Tongue (tissue), 2 donors: ENCODE measurements around the gene CRLF1. TPM values are rescaled to one million over a fixed set of nuclear protein-coding genes. Genes with fewer than 3 reads are reported as not detected.

Experiments
- DNase-seq: peaks from one replicate; pipeline ENCODE4 v3.0.0-alpha.2; 2015
- total RNA-seq: library from RNA; depleted of rRNA; stranded (reverse); fragments of >200 nt; gene quantifications from one replicate; pipeline ENCODE4 v1.2.3, GENCODE V29; 2014

The CRLF1 gene
- total RNA-seq, 1 donor from 2014 or later, result 38.4 TPM

DNA sequence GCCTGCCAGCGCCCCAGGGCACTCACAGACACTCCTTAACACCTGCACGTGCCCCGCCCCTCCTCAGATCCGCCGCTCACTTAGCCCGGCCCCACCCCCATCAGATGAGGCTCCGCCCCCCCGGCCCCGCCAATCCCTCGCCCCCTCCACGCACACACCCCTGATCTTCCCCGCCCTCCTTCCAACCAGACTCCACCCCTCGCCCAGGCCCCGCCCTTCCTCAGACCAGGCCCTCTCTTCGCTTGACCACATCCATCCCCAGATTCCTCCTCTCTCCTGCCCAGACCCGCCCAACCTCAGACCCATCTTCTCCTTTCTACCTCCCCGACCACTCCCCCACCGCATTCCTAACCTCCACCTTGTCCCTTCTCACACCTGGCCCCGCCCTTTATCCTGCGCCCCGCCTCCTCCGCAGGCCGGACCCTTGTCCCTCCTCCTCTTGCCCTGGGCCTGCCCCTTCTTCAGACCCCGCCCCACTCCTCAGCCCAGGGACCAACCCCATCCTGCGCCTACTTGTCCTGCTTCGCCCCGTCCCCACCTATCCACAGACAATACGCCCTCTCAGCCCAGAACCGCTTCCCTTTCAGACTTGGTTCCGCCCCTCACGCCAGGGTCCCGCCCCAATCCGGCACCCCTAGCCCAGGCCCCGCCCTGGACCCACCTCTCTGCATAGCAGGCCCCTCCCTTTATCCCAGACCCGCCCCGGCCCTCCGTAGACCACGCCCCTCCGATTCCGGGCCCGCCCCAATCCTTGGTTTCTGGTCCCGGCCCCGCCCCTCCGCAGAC, 29.8 kb upstream of the CRLF1 start:
- DNase-seq, result peak; percentile 97

DNA sequence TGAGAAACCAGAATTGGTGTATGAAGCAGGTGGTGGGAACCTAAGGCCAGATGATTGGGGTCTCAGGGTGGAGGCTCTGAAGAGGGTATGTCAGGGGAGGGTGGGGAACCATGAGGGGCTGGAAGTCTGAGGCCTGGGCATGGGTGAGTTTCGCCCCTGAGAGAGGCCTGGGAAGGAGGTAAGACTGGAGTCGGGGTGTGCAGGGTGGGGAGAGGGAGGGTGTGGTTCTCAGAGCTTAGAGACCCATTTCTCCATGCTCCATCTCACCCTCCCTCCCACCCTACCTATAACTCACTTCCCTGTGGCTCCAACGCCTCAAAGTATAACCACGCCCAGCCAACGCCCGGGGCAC, 29.2 kb upstream of the CRLF1 start:
- no peak for DNase-seq

DNA sequence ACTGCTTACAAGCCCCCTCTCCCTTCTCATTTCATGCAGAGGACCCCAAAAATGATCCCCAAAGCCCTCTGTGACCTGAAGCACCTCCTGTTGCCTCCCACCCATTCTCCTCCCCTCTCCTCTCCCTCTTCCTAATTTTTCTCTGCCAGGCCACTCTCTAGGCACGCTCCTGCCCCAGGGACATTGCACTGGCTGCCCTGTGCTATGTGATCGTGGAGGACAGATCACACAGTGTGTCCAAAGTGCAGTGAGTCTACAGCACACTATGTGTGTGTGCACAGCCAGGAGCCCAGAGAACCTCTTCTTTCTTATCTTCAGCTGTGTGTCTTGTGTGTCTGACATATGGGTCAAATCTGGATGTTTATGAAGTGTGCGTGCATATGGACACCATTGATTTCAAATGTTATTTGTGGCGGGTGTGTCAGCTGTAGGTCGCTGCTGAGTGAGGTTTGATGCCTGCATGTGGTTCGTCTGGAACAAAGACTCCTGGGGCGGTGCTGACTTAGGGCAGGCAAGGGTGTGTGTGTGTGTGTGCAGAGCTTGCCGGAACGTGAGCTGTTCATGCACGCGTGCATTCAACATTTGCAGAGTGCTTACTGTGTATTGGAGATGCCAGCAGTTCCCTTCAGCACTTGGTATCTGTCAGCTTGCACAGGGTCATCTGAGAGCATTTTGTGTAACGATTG, 28.2 kb upstream of the CRLF1 start:
- DNase-seq, result peak; percentile 57

DNA sequence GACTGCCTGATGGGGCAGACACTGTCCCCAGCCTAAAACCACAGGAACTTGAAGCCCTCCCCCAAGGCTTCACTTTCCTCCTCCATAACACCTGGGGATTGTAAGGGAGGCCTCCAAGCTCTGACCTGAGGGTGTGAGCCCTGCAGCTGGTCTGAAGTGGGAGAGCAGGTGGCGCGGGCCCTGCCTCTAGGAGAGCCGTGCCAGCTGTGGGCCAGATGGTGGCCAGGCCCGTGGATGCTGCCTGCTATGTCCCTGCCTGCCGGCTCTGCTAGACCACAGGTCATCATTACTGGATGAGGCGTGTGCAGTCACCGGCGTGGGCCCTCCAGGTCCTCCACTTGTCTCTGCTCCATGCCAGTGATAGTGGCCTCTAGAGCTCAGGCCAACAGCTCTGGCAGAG, 26.7 kb upstream of the CRLF1 start:
- DNase-seq, result no peak

DNA sequence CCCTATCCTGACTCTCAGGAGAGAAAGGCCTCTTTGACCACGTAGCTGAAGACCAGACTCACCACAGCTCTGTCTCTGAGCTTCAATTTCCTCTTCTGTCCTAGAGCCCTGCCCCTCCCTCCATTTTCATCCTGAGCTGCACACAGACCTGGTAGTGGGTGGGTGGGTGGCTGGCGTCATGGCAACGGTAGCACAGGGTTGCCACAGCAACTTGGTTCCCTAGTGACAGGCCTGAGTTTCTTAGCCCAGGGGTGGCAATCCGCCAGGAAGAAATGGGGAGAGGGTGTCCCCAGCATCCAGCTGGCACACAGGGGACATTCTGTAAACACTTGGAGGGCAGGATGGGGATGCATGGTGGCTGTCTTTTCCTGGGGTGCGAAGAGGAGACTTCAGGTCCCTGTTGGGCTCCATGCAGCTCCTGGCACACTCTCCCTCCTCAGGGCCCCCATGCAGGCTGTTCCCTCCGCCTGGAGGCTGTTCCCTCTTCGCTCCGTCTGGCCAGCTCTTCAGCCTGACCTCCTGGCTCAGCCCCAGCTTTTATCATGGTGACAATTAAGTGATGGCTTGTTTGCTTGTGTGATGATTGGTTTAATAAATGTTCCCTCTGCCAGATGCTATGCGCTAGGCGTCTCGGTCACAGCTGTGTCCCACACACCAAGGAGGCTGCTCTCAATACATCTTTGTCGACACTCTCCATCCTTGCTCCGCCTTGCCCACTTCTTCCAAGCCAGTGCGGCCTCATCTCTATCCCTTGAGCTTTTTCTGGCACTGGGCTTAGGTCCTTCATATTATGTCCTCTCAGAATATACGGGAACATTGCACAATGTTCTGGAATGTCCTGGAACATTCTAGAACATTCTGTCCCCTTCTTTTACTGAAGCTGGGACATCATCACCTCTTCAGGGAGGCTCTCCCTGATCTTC, 22.8 kb upstream of the CRLF1 start:
- DNase-seq, result no peak

DNA sequence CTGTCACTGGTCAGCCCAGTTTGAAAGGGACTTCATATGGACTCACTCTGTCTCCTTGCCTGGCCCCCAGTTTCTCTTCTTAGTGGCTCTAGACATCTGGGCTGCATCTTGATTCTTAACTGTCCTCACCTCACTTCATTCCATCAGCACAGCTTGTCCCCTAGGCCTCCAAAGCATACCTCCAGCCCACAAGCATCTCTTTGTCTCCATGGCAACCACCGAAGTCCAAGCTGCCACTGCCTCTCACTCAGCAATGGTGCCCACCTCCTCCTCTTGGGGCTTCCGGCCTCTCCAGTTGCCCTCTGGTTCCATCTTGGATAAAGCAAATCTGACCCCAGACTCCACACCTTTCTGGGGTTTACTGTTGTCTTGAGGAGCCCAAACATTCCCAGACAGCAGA, 20.3 kb upstream of the CRLF1 start:
- no peak for DNase-seq

DNA sequence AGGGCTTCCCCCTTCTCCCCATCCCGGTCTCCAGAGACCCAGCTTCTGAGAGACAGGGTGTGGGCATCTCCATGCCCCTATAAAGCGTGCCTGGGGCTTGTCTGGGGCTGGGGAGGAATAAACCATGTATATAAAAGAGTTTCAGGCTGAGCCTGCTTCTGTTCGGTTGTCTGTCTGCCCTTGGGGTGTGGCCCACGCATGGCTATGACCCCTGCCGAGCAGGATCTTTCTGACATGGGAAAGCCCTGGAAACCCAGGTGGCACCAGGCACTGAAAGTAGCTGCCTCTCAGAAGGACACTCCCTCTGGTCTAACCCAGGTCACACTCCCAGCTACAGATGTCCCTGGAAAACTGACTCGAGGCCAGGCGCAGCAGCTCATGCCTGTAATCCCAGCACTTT, 14.3 kb upstream of the CRLF1 start:
- no peak for DNase-seq

DNA sequence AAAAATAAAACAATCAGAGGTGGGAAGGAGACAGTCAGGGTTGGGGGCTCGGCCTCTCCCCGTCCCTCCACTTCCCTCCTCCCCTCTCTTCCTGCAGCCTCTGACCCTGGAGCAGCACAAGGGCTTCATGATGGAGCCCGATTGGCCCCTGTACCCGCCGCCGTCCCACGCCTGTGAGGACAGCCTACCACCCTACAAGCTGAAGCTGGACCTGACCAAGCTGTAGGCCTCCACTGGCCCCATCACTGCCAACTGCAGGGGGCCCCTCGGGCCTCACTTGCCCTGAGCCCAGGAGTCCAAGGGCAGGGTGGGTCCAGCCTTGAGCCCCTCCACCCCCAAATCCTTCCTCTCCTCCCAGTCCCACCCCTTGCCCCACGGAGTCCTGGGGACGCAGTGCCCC, 13.7 kb upstream of the CRLF1 start:
- no peak for DNase-seq

DNA sequence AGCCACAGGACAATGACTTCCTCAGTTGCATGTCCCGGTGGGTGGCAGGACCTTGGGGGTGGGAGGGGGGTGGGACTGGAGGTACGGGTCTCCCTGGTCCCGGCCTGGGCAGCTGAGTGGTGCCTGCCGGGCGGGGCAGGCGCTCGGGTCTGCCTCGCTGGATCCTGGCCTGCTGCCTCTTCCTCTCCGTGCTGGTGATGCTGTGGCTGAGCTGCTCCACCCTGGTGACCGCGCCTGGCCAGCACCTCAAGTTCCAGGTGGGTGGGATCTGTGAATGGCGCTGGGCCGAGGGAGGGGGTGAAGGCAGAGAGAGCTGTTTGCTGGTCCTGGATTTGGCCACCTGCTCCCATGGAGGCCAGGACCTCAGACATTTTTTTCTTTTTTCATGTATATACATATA, 11.6 kb upstream of the CRLF1 start:
- DNase-seq, result no peak

DNA sequence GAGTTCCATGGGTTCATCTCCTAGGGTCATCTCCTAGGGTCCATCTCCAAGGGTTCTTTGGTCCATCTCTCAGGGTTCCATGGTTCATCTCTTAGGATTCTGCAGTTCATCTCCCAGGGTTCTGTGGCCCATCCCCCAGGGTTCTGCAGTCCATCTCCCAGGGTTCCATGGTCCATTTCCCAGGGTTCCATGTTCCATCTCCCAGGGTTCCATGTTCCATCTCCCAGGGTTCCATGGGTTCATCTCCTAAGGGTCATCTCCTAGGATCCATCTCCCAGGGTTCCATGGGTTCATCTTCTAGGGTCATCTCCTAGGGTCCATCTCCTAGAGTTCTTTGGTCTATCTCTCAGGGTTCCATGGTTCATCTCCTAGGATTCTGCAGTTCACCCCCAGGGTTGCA, 11.0 kb upstream of the CRLF1 start:
- DNase-seq, result no peak

DNA sequence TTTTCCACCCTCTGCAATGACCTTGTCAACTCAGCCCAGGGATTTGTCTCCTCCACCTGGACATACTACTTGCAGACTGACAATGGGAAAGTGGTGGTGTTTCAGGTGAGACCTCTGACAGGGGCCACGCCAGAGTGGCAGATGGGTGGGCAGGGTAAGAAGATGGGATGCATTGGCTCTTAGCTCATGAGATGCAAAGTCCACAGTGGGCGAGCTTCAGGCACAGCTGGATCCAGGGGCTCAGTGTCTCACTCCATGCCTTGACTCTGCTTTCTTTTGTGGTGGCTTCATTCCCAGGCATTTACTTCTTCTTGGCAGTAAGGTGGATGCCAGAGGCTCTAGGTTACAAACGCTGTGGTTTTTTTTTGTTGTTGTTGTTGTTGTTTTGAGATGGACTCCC, 9.4 kb upstream of the CRLF1 start:
- DNase-seq, result no peak

DNA sequence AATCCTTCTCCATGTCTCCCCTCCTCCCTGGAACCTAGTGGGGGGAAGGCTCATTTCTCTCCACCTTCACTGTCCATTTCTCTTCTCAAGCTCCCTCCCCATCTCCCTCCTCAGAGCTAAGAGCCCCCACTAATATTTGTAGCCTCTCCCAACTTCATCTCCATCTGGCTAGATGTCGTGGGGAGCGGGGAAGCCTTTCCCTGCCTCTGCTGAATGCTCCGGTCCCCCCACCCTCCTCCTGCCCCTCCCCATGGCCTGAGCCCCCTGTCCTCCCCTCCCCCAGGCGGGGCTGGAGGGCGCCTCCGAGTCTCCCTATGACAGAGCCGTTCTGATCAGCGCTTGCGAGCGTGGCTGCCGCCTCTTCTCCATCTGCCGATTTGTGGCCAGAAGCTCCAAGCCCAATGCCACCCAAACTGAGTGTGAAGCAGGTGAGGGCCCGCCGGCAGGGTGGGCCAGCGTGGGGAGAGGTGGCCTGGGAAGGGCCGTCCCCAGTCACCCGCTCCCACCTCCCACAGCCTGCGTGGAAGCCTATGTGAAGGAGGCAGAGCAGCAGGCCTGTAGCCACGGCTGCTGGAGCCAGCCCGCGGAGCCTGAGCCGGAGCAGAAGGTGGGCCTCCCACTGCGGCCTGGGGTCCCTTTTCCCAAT, 7.1 kb upstream of the CRLF1 start:
- no peak for DNase-seq

DNA sequence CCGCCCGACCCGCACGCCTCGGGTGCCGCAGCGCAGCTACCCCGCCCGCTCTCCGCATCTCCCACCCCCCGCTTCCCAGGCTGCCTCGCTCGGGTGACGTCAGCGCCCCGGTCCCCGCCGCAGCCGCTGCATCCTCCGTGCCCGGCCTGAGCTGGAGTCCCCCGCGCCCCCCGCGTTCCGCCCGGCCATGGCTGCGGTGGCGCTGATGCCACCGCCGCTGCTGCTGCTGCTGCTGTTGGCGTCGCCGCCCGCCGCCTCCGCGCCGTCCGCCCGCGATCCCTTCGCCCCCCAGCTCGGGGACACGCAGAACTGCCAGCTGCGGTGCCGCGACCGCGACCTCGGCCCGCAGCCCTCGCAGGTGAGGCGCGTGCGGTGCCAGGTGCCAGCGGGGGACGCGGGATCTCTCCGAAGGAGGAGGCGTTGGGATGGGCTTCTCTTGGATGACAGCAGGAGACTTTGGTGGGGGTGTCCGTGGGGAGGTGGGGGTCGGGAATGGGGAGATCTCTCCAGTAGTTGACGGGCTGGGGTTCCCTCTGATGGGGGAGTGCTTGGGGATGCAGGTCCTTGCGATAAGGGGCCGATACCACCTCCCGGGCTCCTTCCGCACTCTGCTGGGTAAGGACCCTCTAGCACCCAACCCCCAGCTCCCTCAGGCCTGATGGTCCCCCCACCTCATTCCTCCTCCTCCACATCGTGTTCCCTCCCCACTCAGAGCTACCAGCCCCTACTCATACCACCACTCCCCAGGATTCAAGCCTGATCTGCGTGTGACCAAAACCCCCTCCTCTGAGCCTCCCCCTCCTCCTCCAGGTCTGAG, 6.4 kb upstream of the CRLF1 start, which contains the start of gene TMEM59L:
Gene TMEM59L, plus strand, starts transcription at position 99 of the 817 bp plus-strand sequence. Its CDS starts 89 bp downstream, at position 188.
- no peak for DNase-seq

DNA sequence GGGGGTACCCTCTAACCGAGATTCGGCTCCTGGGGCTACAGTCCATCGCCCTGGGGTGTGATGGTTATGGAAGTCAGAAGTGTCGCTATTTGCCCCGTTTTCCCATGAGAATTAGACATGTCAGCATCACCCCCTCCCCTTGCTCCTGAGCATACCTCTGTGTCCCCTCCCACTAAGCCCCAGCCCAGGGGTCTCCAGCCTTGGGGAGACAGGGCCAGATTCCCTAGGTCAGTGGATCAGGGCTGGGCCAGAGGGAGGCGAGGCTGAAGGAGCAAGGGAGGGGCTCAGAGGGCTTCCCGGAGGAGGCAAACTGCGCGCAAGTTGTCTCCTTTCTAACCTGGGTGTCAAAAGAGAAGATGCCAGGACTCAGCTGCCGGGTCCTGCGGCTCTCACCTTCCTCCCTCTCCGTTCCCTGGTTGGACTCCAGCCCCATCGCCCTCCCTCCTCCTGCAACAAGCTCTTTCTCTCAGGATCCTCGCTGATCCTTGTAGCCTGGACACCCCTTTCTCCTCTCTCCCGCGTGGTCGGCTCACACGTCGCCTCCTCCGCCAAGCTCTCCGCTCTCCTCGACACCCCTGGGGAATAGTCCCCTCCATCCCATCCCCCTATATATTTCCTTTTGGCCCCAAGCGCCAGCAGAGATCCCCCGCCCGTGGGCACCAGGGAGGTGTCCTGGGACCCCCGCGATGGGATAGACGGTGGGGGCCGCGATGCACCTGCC, 5.6 kb upstream of the CRLF1 start:
- DNase-seq, result no peak

DNA sequence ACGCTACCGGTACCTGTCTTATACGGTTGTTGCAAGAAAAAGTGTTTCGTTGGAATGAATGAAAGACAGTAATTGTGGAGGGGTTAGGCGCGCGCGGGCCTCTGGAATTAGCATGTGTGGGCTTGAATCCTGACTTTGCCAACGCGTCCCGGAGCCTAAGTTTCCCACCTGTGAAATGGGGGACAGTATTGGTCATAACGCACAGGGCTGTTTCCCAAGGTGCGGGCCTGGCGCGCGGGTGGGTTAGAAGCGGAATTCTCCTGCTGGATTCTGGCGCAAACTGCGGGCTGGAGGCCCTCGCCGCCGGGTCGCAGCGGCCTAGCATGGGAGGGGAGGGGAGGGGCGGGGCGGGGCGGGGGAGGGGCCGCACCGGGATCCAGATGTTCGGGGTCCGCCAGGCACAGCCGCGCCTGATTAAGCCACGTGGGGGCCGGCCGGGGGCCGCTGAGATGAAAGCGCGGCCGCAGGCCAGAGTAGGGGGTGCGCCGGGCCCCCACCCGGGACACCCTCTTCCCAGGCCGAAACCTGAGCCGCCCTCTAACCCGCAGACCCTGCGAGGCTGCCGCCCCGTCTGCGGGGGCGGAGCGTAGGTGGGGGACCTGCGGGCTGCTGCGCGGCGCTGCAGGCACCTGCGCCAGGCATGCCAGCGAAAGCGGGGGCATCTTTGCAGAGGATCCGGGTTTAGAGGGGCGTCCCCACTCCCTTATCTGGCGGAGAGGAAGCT, 4.9 kb upstream of the CRLF1 start:
- DNase-seq, result no peak

DNA sequence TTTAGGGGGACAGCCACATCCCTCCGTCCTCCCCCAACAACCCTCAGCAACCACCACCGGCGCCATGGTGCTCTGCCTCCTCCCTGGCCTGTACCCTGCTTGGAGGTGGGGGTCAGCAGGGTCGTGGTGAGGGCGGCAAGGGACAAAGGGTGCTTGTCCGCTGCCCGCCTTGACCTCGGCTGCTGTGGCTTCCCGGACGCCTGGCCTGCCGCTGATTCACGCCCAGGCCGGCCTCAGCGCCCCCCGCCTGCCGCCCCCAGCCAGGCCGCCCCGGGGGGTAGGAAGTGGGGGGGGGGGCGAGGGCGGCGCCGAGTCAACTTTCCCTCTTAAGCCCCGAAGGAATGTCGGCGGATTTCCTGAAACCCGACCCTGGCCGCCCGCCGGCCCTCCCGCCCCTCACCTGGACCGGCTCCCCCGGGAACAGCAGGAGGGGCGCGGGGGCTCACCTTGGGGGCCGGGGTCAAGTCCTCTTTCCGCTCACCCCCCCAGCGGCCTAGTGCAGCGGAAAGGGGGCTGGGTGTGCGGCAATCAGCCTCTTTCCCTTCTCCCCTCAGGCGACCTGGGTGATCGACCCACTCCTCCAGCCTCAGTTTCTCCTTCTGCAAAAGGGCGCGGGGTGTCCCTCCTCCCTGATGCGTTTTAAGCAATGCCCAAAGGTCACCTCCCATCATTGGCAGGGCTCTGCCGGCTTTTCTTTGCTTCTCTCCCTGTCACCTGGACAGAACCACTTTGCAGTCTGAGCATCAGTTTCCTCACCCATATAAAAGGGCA, 4.1 kb upstream of the CRLF1 start:
- no peak for DNase-seq

DNA sequence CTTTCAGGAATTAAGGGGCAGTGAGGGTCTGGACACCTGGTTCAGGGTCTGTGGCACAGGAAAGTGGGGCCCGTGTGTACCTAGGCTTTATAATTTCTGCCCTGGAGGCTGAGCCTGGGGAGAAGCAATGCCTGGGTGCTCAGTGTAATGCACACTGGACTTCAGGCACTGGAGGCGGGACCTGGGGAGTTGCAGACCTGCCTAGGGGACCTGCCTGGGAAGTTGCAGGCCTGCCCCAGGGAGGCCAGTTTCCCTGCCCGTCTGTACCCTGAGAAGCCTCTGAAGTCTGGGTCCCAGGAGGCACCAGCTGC, 3.6 kb upstream of the CRLF1 start:
- DNase-seq, result no peak

DNA sequence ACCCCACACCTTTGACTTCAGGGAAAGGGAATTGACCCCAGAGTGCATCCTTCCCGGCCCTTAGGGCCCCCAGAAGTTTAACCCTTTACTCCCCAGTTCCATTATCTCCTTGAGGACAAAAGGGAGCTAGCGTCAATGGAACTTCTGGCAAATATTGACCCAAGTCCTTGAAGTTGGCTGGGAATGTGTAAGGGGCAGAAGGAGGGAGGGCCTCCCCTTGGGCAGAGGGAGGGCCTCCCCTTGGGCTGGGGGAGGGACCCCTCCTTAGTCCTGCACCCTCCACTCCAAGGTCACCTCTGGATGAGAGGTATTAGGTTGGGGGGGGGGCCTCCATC, 3.1 kb upstream of the CRLF1 start:
- DNase-seq, result no peak
